CD14-positive monocyte (primary cell): Measurements from ENCODE around the gene E2F1. TPM values are rescaled to one million over a fixed set of nuclear protein-coding genes. Genes with fewer than 3 reads are reported as not detected.

Experiments
- DNase-seq, 3 donors: peaks; one replicate each; pipeline ENCODE4 v3.0.0-alpha.2; 2011 to 2022
- H2AFZ ChIP-seq: 2 replicates; pipeline ENCODE4 v1.6.0; 2012; ENCODE audit warnings: mild to moderate bottlenecking, low read depth, low read length, inconsistent platforms; ENCODE audit not compliant: insufficient read depth, poor library complexity, severe bottlenecking
- H3K27ac ChIP-seq, 2 donors: 1 replicate in 1 of 2; 2 replicates in 1 of 2; pipeline ENCODE4 v1.5.1; 2012 to 2013; ENCODE audit warnings: low read length in 2 of 2, control low read depth in 1 of 2, inconsistent platforms in 1 of 2, low read depth in 1 of 2, mild to moderate bottlenecking in 1 of 2
- H3K27me3 ChIP-seq, 2 donors: one replicate each; pipeline versions ENCODE4 v1.6.0 to v1.6.1; 2011 to 2013; ENCODE audit warnings: low read length in 2 of 2; ENCODE audit not compliant: control insufficient read depth in 2 of 2, insufficient read depth in 2 of 2
- H3K36me3 ChIP-seq, 2 donors: replicated peaks in 1 of 2; 1 replicate in 1 of 2; 2 replicates in 1 of 2; pipeline versions ENCODE4 v1.5.1 to v1.6.1; 2012 to 2013; ENCODE audit warnings: low read length in 2 of 2, control low read depth in 1 of 2, inconsistent platforms in 1 of 2, mild to moderate bottlenecking in 1 of 2; ENCODE audit not compliant: insufficient read depth in 2 of 2, control insufficient read depth in 1 of 2
- H3K4me1 ChIP-seq, 2 donors: 1 replicate in 1 of 2; 2 replicates in 1 of 2; pipeline versions ENCODE4 v1.5.1 to v1.6.1; 2012 to 2013; ENCODE audit warnings: low read length in 2 of 2, control low read depth in 1 of 2, inconsistent platforms in 1 of 2, mild to moderate bottlenecking in 1 of 2, moderate library complexity in 1 of 2; ENCODE audit not compliant: insufficient read depth in 2 of 2, control insufficient read depth in 1 of 2
- H3K4me2 ChIP-seq: replicated peaks from 2 replicates; pipeline ENCODE3; 2012; ENCODE audit warnings: low read length, moderate library complexity, mild to moderate bottlenecking; ENCODE audit not compliant: poor library complexity, severe bottlenecking; ENCODE audit errors: extremely low read depth
- H3K4me3 ChIP-seq, 3 experiments: fragments of 200-600 bp in 1 of 3; sonication (generic) in 1 of 3; replicated peaks in 1 of 3; 1 replicate in 2 of 3; 2 replicates in 1 of 3; pipeline ENCODE4 v1.5.1; 2011 to 2013; ENCODE audit warnings: low read length in 3 of 3, mild to moderate bottlenecking in 3 of 3, control low read depth in 2 of 3, low read depth in 2 of 3, inconsistent platforms in 1 of 3, moderate library complexity in 1 of 3
- H3K79me2 ChIP-seq: 2 replicates; pipeline ENCODE4 v1.6.0; 2012; ENCODE audit warnings: mild to moderate bottlenecking, control low read depth, inconsistent platforms, low read length, moderate library complexity; ENCODE audit not compliant: insufficient read depth
- H3K9ac ChIP-seq: 2 replicates; pipeline ENCODE4 v1.6.0; 2017; ENCODE audit warnings: low read length, mild to moderate bottlenecking; ENCODE audit not compliant: insufficient read depth, poor library complexity, severe bottlenecking
- H3K9me3 ChIP-seq, 2 donors: replicated peaks in 1 of 2; 1 replicate in 1 of 2; 2 replicates in 1 of 2; pipeline versions ENCODE4 v1.5.1 to v1.6.1; 2012 to 2013; ENCODE audit warnings: low read length in 2 of 2, control low read depth in 1 of 2; ENCODE audit not compliant: control insufficient read depth in 1 of 2, insufficient read depth in 1 of 2
- H4K20me1 ChIP-seq: 2 replicates; pipeline ENCODE4 v1.6.0; 2012; ENCODE audit warnings: mild to moderate bottlenecking, low read length, control low read depth, moderate library complexity; ENCODE audit not compliant: insufficient read depth
- H3K27ac Mint-ChIP-seq, 7 donors: one replicate each; pipeline ENCODE4 v1.8.0; 2020; ENCODE audit warnings: mild to moderate bottlenecking in 7 of 7, mixed read lengths in 7 of 7, moderate library complexity in 6 of 7, inconsistent platforms in 2 of 7
- H3K27me3 Mint-ChIP-seq, 3 donors: one replicate each; pipeline ENCODE4 v1.8.0; 2021 to 2022; ENCODE audit warnings: low read depth in 3 of 3, mild to moderate bottlenecking in 3 of 3, mixed read lengths in 3 of 3, moderate library complexity in 3 of 3, inconsistent platforms in 1 of 3
- H3K36me3 Mint-ChIP-seq, 2 donors: one replicate each; pipeline ENCODE4 v1.8.0; 2020; ENCODE audit warnings: mixed read lengths in 2 of 2, inconsistent platforms in 1 of 2, mild to moderate bottlenecking in 1 of 2
- H3K4me1 Mint-ChIP-seq: one replicate; pipeline ENCODE4 v1.8.0; 2020; ENCODE audit warnings: mild to moderate bottlenecking, mixed read lengths
- H3K4me3 Mint-ChIP-seq, 2 donors: one replicate each; pipeline ENCODE4 v1.8.0; 2020; ENCODE audit warnings: mild to moderate bottlenecking in 2 of 2, mixed read lengths in 2 of 2, moderate library complexity in 1 of 2
- H3K9me3 Mint-ChIP-seq, 7 donors: one replicate each; pipeline ENCODE4 v1.8.0; 2020 to 2022; ENCODE audit warnings: mixed read lengths in 7 of 7, mild to moderate bottlenecking in 6 of 7, moderate library complexity in 6 of 7, inconsistent platforms in 2 of 7
- WGBS: methylation state at CpG from one replicate; pipeline ENCODE4 v1.1.5; 2013; ENCODE audit warnings: missing lambda C conversion rate; ENCODE audit not compliant: insufficient coverage; 5-methylcytosine and 5-hydroxymethylcytosine counted together
- intact Hi-C, 2 donors: fragments of 100-400 bp; cut with micrococcal nuclease; formaldehyde crosslinking; loops; one replicate each; pipeline versions ENCODE4 v1.15.0 to v1.15.1; 2023
- polyA plus RNA-seq, 3 donors: library from polyadenylated mRNA; depleted of rRNA in 1 of 3; unstranded in 2 of 3; stranded (reverse) in 1 of 3; fragments of 300-500 nt in 2 of 3; fragments of >200 nt in 1 of 3; fragmentation: Illumina TruSeq in 2 of 3; gene quantifications; 1 replicate in 2 of 3; 2 replicates in 1 of 3; pipeline ENCODE4 v1.2.3, GENCODE V29; 2012 to 2021
- TF ChIP-seq, protein P1 (sequence below): fragments of 200-600 bp; IDR thresholded peaks from one replicate; pipeline ENCODE4 v1.8.0; 2022; ENCODE audit warnings: antibody characterized with exemption, mild to moderate bottlenecking

E2F1 gene
- polyA plus RNA-seq, 3 donors, result 0.17 to 1.1 TPM; not detected in 1

DNA sequence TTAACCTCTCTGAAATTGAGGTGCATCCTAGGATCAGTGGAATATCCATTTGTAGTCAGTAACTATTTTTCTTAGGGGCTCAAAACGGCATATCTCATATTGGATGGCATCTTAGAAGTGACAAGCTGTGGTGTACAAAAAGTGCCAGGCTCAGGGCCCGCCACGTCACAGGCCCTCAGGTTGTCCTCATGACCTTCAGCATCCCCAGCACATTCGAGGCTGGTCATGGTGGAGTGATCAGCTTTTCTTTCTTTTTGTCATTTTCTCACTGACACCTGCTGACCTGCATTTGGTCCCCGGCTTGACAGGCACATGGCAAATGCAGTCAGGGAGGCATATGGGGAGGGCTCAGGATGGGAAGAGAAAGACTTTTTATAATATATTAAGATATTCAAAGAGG is 7.1 kb upstream of the E2F1 start:
- H3K36me3 Mint-ChIP-seq, result no peaks in the 10 kb centered on the region
- no peak overlapping the region for H3K4me3 Mint-ChIP-seq
- intact Hi-C loops, result no loop called here
- Histone ChIP-seq H3K79me2 (no peaks in the 10 kb centered on the region), H3K27ac (no peak overlapping the region), H3K4me2 (no peak overlapping the region), H4K20me1 (no peaks in the 10 kb centered on the region), H3K9me3 (no peaks in the 10 kb centered on the region), H2AFZ (no peak overlapping the region), H3K9ac (no peak overlapping the region), H3K27me3 (no peaks in the 10 kb centered on the region), H3K4me3 (no peak overlapping the region), H3K4me1 (peaks cover 5 to 13% of the 10 kb centered on the region in 2 donors), H3K36me3 (no peaks in the 10 kb centered on the region)
- H3K27ac Mint-ChIP-seq, result no peak overlapping the region
- H3K9me3 Mint-ChIP-seq, result peaks cover 0 to 3% (median under 1%) of the 10 kb centered on the region in 7 donors
- peaks cover 22% of the 10 kb centered on the region for H3K4me1 Mint-ChIP-seq
- TF ChIP-seq, protein P1, sequence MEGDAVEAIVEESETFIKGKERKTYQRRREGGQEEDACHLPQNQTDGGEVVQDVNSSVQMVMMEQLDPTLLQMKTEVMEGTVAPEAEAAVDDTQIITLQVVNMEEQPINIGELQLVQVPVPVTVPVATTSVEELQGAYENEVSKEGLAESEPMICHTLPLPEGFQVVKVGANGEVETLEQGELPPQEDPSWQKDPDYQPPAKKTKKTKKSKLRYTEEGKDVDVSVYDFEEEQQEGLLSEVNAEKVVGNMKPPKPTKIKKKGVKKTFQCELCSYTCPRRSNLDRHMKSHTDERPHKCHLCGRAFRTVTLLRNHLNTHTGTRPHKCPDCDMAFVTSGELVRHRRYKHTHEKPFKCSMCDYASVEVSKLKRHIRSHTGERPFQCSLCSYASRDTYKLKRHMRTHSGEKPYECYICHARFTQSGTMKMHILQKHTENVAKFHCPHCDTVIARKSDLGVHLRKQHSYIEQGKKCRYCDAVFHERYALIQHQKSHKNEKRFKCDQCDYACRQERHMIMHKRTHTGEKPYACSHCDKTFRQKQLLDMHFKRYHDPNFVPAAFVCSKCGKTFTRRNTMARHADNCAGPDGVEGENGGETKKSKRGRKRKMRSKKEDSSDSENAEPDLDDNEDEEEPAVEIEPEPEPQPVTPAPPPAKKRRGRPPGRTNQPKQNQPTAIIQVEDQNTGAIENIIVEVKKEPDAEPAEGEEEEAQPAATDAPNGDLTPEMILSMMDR, result no peak
- no peaks in the 10 kb centered on the region for H3K27me3 Mint-ChIP-seq
- DNase-seq, result no peak
- 70% methylated on average over 2 of the region's 5 CpGs for WGBS

DNA sequence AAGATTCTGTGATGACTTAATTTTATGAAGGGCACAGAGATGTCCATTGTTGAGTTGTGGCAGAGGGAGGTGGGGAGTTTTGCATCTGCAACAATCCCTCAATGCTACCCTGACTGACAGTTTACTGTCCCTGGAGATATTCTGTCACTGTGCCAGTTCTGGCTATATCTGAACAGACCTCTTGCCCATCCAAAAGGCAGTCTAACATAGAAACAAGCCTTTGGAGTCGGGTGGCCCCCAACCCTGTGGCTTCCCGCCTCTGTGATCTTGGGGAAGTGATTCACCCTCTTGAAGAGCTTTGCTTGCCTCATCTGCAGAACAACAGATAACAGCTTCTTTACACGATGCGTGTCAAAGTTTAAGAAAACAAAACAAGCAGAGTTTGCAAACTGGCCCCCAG is 3.8 kb upstream of the E2F1 start:
- Histone ChIP-seq H3K4me2 (peak overlapping the region; percentile 48), H3K9me3 (no peaks in the 10 kb centered on the region), H3K9ac (no peak overlapping the region), H3K36me3 (no peaks in the 10 kb centered on the region), H2AFZ (peak overlapping the region; percentile 48), H3K27ac (no peak overlapping the region), H3K4me1 (peaks cover 25 to 40% of the 10 kb centered on the region in 2 donors), H4K20me1 (no peaks in the 10 kb centered on the region), H3K4me3 (peak overlapping the region in 1 of 3 experiments; percentile 38), H3K27me3 (no peaks in the 10 kb centered on the region), H3K79me2 (peaks cover 8% of the 10 kb centered on the region)
- Mint-ChIP-seq H3K36me3 (no peaks in the 10 kb centered on the region), H3K27ac (peak overlapping the region in 4 of 7 donors; percentile 21 to 68 (median 37)), H3K4me3 (peak overlapping the region; percentile 47 to 76), H3K9me3 (no peaks in the 10 kb centered on the region), H3K4me1 (peaks cover 42% of the 10 kb centered on the region), H3K27me3 (no peaks in the 10 kb centered on the region)
- TF ChIP-seq, protein P1, result no peak
- peak in 2 of 3 donors; percentile 16 to 27 for DNase-seq
- WGBS, result 0% methylated on average over 1 of the region's 4 CpGs
- intact Hi-C loops, result loop anchor here (5.0 to 10.0 kb wide), 2 partner anchors 32 to 45 kb away; partner anchors contain the start of genes PXMP4 (in 1 of the 2) and ZNF341 (in 1 of the 2)
